ENCODE data around the gene FANCE.

FANCE gene

GRCh38 chr6:35491558-35492257 is 39.6 kb downstream of the FANCE start:
- Mint-ChIP-seq H3K4me3 (no peak overlapping the region), H3K36me3 (ENCODE audit: low read depth) (no peaks in the 10 kb centered on the region), H3K27ac (no peak overlapping the region), H3K9me3 (no peaks in the 10 kb centered on the region), H3K4me1 (ENCODE audit: low read depth) (peaks cover 10% of the 10 kb centered on the region), H3K27me3 (no peaks in the 10 kb centered on the region)

DNA sequence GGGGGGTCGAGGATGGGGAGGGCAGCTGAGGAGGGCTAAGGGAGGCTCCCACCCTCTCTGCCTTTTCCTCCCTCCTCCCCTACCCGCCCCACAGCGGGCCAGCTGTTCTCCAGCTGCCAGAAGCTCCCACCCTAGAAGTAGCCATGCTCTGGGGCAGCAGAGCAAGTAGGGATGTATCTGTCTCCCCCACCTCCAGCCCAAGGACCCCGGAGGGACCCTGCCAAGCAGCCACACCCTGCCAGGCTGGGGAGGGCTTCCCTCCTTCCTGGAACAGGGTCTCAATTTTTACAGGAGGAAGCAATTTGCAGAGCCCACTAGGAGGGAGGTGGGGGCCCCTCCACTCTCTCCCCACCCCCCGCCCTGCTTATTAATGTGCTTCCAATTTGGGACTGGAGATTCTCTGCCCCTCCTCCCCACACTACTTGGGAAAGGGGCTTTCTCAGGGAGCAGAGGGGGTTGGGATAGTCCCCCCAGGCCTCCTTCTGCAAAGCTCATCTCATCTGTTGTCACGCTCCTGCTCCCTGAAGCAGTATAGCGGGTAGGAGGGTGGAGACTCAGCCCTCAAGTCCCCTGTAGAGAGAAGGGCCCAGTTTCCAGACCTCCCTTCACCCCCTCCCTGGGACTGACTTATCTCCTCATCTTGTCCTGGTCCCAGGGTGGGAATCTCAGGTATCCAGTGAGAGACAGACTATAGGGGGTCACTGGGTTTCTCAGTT is 40.3 kb downstream of the FANCE start:
- no peak overlapping the region for H3K27ac Mint-ChIP-seq

GRCh38 chr6:35492974-35493284 is 40.8 kb downstream of the FANCE start:
- no peak overlapping the region for H3K27ac Mint-ChIP-seq

More for the DNA sequence above, 40.3 kb downstream of the FANCE start:
- peaks cover 10% of the 10 kb centered on the region for H3K4me1 Mint-ChIP-seq (ENCODE audit: low read depth)
- no peaks in the 10 kb centered on the region for H3K9me3 Mint-ChIP-seq
- H3K36me3 Mint-ChIP-seq (ENCODE audit: low read depth) = no peaks in the 10 kb centered on the region
- no peaks in the 10 kb centered on the region for H3K27me3 Mint-ChIP-seq
- no peak overlapping the region for H3K4me3 Mint-ChIP-seq

DNA sequence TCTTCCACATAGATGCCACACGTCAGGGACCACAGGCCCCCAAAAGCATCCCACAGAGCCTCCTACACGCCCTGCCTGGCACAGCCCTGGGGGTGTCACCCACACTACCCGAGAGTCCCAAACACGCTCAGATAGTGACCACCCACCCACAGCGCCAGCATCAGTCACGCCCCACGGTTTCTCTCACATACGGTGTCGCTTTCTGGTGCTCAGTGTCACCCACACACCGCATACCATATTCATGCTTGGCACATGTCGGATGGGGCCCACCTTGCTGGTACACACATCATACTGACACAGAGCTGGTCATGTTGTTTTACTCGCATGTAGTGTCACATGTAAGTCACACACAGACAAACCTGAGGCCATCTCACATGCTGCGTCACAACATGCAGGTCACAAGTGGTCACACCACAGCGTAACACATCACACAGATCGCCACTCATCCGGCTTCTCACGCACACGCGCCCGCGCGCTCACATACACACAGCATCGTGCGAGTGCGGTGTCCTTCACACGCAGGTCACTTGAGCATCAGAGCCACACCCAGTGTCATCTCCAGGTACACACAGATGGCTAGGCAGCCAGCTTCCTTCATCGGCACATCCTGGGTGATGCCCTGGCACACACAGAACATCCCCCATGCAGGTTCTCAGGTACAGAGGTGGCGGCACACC is 41.3 kb downstream of the FANCE start:
- no peak overlapping the region for H3K27ac Mint-ChIP-seq
- peaks cover 1% of the 10 kb centered on the region for H3K27me3 Mint-ChIP-seq
- H3K4me1 Mint-ChIP-seq (ENCODE audit: low read depth) = peaks cover 10% of the 10 kb centered on the region
- no peaks in the 10 kb centered on the region for H3K36me3 Mint-ChIP-seq (ENCODE audit: low read depth)
- no peaks in the 10 kb centered on the region for H3K9me3 Mint-ChIP-seq
- no peak overlapping the region for H3K4me3 Mint-ChIP-seq

More at GRCh38 chr6:35492974-35493284, 40.8 kb downstream of the FANCE start:
- no peaks in the 10 kb centered on the region for H3K36me3 Mint-ChIP-seq (ENCODE audit: low read depth)
- H3K9me3 Mint-ChIP-seq = no peaks in the 10 kb centered on the region
- H3K27me3 Mint-ChIP-seq = no peaks in the 10 kb centered on the region
- peaks cover 9% of the 10 kb centered on the region for H3K4me1 Mint-ChIP-seq (ENCODE audit: low read depth)
- H3K4me3 Mint-ChIP-seq = no peak overlapping the region

DNA sequence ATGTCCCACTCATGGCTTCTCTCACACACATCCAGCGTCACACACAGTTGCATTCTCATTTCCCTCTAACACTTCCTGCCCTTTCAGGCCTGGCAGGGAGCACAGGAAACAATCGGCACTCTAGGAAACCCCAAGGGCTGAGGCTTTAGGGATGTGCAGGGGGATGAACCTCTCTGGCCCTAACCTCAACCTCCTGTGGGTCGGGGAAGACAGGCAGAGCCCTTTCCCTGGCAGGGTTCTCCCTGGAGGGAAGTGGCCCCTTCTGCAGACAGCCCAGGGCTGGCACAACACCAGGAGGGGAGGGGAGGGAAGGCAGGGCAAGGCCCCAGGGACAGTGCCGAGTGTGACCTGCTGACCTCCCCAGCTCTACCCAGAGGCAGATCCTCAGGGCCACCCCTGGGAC is 42.0 kb downstream of the FANCE start:
- Mint-ChIP-seq H3K9me3 (no peaks in the 10 kb centered on the region), H3K36me3 (ENCODE audit: low read depth) (no peaks in the 10 kb centered on the region), H3K27ac (no peak overlapping the region), H3K27me3 (peaks cover 6% of the 10 kb centered on the region), H3K4me1 (ENCODE audit: low read depth) (peaks cover 15% of the 10 kb centered on the region), H3K4me3 (no peak overlapping the region)

DNA sequence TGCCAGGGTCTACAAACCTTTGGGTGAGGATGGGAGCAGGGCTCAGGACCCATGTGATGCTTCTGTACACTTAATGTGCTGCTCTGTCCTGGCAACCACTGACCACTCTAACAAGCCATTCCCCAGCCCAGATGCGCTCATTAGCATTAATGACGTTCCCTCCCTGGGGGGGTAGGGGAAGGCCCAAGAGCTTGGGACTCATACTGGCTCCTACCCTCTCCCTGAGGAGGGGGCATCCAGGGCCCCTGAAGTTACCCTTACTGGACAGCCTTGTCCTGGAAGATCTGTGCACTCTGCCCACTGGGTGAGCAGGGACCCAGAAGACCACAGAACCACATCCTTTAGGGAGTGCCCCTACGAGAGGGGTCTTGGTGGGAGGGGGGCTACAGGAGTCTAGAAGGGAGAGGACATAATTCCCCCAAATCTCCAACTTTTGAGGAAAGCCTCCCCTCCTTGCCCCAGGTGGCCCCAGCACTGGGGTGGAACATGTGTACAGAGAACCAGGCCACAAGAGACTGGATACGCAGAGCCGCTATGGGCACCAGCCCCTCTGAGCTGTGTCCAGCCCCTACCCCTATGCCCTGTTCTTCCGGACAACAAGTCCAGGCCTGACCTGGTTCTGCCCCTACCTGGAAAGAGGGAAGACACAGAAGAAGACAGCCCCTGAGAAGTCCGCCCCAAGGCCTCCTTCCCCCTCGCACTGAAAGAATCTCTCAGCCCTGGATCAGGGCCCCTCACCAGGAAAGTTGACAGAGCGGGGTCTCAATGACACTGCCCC is 43.3 kb downstream of the FANCE start:
- Mint-ChIP-seq H3K9me3 (no peaks in the 10 kb centered on the region), H3K27me3 (peaks cover 11% of the 10 kb centered on the region), H3K36me3 (ENCODE audit: low read depth) (no peaks in the 10 kb centered on the region), H3K27ac (no peak overlapping the region), H3K4me3 (peak overlapping the region; percentile 55), H3K4me1 (ENCODE audit: low read depth) (peaks cover 15% of the 10 kb centered on the region)

DNA sequence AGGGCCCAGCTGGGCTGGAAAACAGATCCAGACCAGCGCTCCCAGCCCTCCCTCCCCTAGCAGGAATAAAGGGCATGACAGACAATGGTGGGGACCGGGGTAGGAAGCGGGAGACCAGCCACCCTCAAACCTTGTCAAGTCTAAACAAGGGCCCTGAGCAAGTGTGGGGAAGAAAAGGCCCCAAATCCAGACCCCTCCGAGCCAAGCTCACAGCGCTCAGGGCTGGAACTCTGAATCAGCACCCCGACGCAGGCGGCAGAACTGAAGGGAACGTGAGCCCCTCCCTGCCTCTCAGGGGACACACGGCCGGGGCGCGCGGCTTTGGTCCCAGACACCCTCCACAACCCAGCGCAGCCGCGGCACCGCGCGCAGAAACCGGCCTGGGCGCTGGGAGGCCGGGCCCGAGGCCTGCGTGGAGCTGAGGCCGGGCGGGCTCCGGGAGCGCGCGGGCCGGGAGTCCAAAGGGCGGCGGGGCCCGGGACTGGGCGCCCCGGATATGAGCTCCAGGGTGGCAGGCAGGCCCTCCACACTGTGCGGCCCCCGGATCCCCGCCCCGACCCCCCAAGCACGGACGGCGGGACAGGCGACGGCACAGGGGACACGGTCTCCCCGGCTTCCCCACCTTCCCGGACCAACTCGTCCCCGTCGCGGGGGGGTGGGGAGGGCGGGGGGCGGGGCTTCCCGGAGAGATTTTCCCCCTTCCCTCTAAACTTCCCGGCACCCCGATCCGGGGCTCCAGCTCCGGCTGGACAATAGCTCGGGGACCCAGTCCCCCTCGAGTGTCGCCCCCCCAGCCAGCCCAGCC is 44.1 kb downstream of the FANCE start:
- H3K9me3 Mint-ChIP-seq = no peaks in the 10 kb centered on the region
- H3K4me3 Mint-ChIP-seq = peak overlapping the region; percentile 55
- peaks cover 15% of the 10 kb centered on the region for H3K4me1 Mint-ChIP-seq (ENCODE audit: low read depth)
- H3K27ac Mint-ChIP-seq = no peak overlapping the region
- peaks cover 15% of the 10 kb centered on the region for H3K27me3 Mint-ChIP-seq
- H3K36me3 Mint-ChIP-seq (ENCODE audit: low read depth) = no peaks in the 10 kb centered on the region

DNA sequence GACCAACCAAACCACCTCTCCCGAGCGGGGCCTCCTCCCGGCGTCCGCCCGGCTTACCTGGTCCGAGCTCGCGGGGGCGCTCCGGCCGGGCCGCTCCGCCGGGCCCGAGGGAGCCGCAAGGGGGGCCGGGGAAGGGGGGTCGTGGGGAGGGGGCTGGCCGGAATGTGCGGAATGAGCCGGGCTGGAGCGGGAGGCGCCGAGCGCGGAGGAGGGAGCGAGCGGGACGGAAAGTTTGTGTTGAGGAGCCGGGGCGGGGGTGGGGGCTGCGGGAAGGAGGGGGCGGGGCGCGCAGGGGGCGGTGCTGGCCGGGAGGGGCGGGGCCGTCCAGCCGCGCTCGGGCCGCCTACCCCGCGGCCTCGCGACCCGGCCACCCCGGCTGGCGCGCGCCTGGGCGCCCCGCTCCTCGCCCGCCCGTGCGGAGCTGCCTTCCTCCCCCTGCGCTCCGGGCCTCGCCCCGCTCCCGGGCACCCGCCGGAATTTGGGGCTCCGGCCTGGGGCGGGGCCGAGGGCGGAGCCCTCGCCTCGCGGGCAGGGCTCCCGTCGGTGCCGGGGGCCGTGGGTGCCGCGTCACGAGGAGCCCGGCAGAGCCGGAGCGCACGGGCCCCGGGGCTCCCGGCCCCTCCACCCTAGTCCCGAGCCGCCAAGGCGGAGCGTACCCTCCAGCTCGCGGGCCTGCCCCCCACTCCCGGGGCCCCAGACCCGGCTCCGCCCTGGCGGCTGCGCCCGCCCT is 44.9 kb downstream of the FANCE start, which contains the start of gene TEAD3:
Gene TEAD3, minus strand, starts transcription at position 239 of the 730 bp plus-strand sequence.
- H3K27ac Mint-ChIP-seq = no peak within 1 kb of the TSS
- peaks cover 15% of the 10 kb centered on the region for H3K4me1 Mint-ChIP-seq (ENCODE audit: low read depth)
- H3K27me3 Mint-ChIP-seq = peaks cover 15% of the 10 kb centered on the region
- H3K4me3 Mint-ChIP-seq = peak within 1 kb of the TSS; percentile 74
- no peaks in the 10 kb centered on the region for H3K9me3 Mint-ChIP-seq
- no peaks in the 10 kb centered on the region for H3K36me3 Mint-ChIP-seq (ENCODE audit: low read depth)

DNA sequence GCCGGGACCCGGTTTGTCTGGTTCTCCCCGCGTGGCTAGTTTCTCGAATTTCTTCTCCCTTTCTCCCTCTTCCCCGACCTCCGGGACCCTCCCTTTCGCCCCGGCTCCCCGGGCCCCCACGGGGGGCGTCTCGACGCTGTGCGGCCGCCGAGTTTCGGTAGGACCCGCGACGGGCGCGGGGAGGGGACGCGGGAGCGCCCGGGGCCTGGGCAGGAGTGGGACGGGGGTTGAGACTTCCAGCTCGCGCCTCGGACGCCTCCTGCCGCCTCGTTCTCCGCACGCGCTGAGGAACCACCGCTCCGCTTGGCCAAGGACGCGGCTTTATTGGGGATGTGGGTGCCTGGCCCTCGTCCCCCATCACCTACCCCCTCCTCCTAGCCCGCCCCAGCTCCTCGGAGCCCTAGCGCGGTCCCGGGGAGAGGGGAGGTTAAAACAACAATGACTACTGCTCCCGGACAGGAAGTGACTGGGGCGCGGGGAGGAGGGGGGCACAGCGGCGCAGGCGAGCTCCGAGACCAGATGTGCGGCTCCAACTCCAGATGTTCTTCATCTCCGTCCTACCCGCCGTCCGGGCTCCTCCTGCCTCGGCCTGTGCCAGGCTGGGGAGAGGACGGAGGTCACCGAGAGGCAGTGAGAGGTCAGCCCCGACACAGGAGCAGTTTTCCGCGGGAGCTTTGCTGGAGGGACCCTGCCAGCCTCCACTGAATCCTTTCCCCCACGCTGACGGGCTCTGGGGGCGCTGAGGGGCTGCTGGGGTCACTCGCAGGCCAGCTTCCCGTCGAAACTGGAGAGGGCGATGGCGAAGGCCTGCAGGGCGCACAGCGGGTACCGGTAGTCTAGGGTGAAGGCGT is 45.7 kb downstream of the FANCE start:
- H3K27ac Mint-ChIP-seq = no peak overlapping the region
- H3K27me3 Mint-ChIP-seq = peaks cover 18% of the 10 kb centered on the region
- no peaks in the 10 kb centered on the region for H3K36me3 Mint-ChIP-seq (ENCODE audit: low read depth)
- peaks cover 15% of the 10 kb centered on the region for H3K4me1 Mint-ChIP-seq (ENCODE audit: low read depth)
- H3K4me3 Mint-ChIP-seq = peak overlapping the region; percentile 74
- H3K9me3 Mint-ChIP-seq = no peaks in the 10 kb centered on the region

GRCh38 chr6:35498422-35499067 is 46.4 kb downstream of the FANCE start:
- H3K4me1 Mint-ChIP-seq (ENCODE audit: low read depth) = peaks cover 15% of the 10 kb centered on the region
- H3K9me3 Mint-ChIP-seq = no peaks in the 10 kb centered on the region
- H3K4me3 Mint-ChIP-seq = peak overlapping the region; percentile 74
- no peaks in the 10 kb centered on the region for H3K36me3 Mint-ChIP-seq (ENCODE audit: low read depth)
- H3K27me3 Mint-ChIP-seq = peaks cover 23% of the 10 kb centered on the region
- H3K27ac Mint-ChIP-seq = peak overlapping the region; percentile 5

DNA sequence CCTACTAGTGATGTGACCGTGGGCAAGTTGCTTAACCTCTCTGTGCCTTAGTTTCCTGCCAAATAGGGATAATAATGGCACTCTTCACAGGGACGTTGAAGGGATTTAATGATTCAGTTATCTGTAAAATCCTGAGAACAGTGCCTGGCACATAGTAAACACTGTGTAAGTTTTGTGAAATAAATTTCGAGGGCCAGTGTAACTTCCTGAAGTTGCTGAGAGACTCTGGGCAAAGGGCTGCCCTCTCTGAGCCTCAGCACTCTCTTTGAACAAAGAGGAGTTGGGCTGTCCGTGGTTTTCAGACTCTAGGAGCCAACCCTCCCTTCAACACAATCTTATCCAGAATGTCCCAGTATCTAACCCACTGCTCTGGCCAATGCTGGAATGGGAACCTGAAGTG is 47.2 kb downstream of the FANCE start:
- Mint-ChIP-seq H3K4me1 (ENCODE audit: low read depth) (peaks cover 11% of the 10 kb centered on the region), H3K9me3 (no peaks in the 10 kb centered on the region), H3K4me3 (no peak overlapping the region), H3K27me3 (peaks cover 23% of the 10 kb centered on the region), H3K27ac (no peak overlapping the region), H3K36me3 (ENCODE audit: low read depth) (no peaks in the 10 kb centered on the region)

DNA sequence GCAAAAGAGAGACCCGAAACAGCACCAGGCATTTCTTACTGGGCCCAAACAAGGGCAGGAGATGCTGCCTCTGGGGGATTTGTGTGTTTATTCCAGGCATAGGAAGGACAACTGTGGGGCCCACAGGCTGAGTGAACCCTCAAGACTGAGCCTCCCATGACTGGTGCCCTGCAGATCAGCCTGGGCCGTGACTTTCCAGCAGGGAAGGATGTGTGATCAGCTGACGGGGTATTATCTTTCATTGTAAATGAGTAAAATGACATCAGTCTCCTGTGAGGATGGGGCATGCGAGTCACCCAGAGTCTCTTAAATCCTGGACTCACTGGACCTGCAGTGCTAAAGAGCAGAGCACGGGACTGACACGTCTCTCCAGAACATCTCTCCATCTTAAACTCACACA is 48.6 kb downstream of the FANCE start:
- no peaks in the 10 kb centered on the region for H3K9me3 Mint-ChIP-seq
- H3K4me3 Mint-ChIP-seq = no peak overlapping the region
- H3K4me1 Mint-ChIP-seq (ENCODE audit: low read depth) = peaks cover 11% of the 10 kb centered on the region
- H3K27ac Mint-ChIP-seq = no peak overlapping the region
- no peaks in the 10 kb centered on the region for H3K36me3 Mint-ChIP-seq (ENCODE audit: low read depth)
- peaks cover 23% of the 10 kb centered on the region for H3K27me3 Mint-ChIP-seq
